Stimulated activated CD4-positive, alpha-beta T cell treated with anti-CD3 and anti-CD28 coated beads, Interleukin-4, amount 100 ng/mL, for 1 hour (primary cell): ENCODE data around the gene PIGQ.
A peak's percentile ranks its signal among the peaks of the same experiment; 100 is the strongest.

ENCODE experiments used
- DNase-seq: peaks from one replicate; pipeline ENCODE4 v3.0.0-alpha.2; 2020

Gene PIGQ

GRCh38 chr16:572865-573650 lies 3.3 kb downstream of the PIGQ start:
- DNase-seq = no peak

- DNase-seq = no peak
Observed at GRCh38 chr16:574021-574760, 4.4 kb downstream of the PIGQ start.

- DNase-seq = no peak
Observed at GRCh38 chr16:575354-576196, 5.8 kb downstream of the PIGQ start.

- DNase-seq = no peak
Observed at GRCh38 chr16:576197-576822, 6.5 kb downstream of the PIGQ start.

GRCh38 chr16:576823-577201 lies 7.0 kb downstream of the PIGQ start:
- DNase-seq = no peak

- DNase-seq = no peak
Observed at GRCh38 chr16:577796-578195, 8.0 kb downstream of the PIGQ start.

- no peak for DNase-seq
Observed at GRCh38 chr16:578232-578869, 8.6 kb downstream of the PIGQ start.

- DNase-seq = peak; percentile 68
Observed at GRCh38 chr16:578870-579405, 9.2 kb downstream of the PIGQ start.

GRCh38 chr16:580141-580945 lies 10.6 kb downstream of the PIGQ start:
- no peak for DNase-seq

GRCh38 chr16:580946-581498 lies 11.3 kb downstream of the PIGQ start:
- no peak for DNase-seq

GRCh38 chr16:582218-582613 lies 12.4 kb downstream of the PIGQ start:
- no peak for DNase-seq

- no peak for DNase-seq
Observed at GRCh38 chr16:582614-583331, 13.0 kb downstream of the PIGQ start.

- DNase-seq = no peak
Observed at GRCh38 chr16:583470-583814, 13.7 kb downstream of the PIGQ start.

GRCh38 chr16:583815-584591 lies 14.2 kb downstream of the PIGQ start:
- no peak for DNase-seq

GRCh38 chr16:585351-585750 lies 15.6 kb downstream of the PIGQ start:
- DNase-seq = no peak

- DNase-seq = no peak
Observed at GRCh38 chr16:586047-586644, 16.4 kb downstream of the PIGQ start.

- DNase-seq = no peak
Observed at GRCh38 chr16:586645-587590, 17.1 kb downstream of the PIGQ start.

GRCh38 chr16:588639-588888 lies 18.8 kb downstream of the PIGQ start:
- no peak for DNase-seq
